GM18526 (cell line): ENCODE measurements around the gene ETNK2.

ENCODE experiments used
- POLR2A ChIP-seq: IDR thresholded peaks from 3 replicates; pipeline ENCODE4 v1.6.1; 2011; ENCODE audit not compliant: insufficient read length; ENCODE audit errors: extremely low read depth

The ETNK2 gene

GRCh38 chr1:204127597-204128242 is 24.1 kb downstream of the ETNK2 start:
- no peak for TF ChIP-seq POLR2A

GRCh38 chr1:204126956-204127355 is 24.9 kb downstream of the ETNK2 start:
- TF ChIP-seq POLR2A, result no peak

- TF ChIP-seq POLR2A, result no peak
Observed at GRCh38 chr1:204126386-204126785, 25.5 kb downstream of the ETNK2 start.

- TF ChIP-seq POLR2A, result no peak
Observed at GRCh38 chr1:204125759-204126351, 26.0 kb downstream of the ETNK2 start.

- no peak for TF ChIP-seq POLR2A
Observed at GRCh38 chr1:204124639-204125038, 27.2 kb downstream of the ETNK2 start.

DNA sequence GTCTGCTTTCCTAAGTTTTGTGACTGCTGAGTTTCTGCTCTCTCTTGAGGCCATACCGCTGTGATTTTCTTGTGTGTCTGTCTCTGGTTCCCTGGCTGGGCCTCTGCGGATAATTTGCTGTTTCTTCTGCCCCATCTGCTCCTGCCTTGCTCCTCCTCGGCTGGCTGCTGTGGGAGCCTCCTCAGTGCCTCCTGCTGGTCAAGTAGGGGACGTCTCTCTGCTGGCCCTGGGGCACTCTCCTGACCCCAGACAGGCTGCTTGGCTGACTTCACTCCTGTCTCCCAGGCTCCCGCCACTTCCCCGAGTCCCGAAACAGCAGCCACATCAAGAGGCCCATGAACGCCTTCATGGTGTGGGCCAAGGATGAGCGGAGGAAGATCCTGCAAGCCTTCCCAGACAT is 28.5 kb downstream of the ETNK2 start:
- no peak for TF ChIP-seq POLR2A

GRCh38 chr1:204121840-204122555 is 29.8 kb downstream of the ETNK2 start:
- no peak for TF ChIP-seq POLR2A

DNA sequence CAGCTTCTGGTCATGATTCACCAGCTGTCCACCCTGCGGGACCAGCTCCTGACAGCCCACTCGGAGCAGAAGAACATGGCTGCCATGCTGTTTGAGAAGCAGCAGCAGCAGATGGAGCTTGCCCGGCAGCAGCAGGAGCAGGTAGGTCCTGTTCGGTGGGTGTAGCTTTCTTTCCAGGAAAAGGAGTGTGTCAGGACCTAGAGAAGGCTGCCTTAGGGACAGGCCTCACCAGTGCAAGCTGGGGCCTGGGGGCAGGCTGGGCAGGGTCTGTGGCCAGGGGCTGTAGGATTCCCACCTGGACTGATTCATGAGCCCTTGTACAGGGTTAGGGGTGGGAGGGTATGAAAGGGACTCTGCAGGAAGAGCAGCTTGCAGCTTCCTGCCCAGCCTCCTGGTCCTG is 35.3 kb downstream of the ETNK2 start:
- TF ChIP-seq POLR2A, result no peak

DNA sequence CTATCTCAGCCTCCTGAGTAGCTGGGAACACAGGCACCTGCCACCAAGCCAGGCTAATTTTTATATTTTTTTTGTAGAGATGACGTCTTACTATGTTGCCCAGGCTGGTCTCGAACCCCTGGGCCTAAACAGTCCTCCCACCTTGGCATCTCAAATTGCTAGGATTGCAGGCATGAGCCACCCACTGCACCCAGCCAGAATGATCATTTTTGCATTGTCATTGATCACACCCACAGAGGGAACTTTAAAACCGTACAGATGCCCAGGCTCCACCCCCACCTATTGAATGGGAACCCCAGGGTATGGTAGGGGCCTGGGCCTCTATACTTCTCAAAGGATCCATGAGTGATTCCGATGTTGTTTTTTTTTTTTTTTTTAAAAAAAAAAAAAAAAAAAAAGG is 36.7 kb downstream of the ETNK2 start:
- TF ChIP-seq POLR2A, result no peak

- no peak for TF ChIP-seq POLR2A
Observed at GRCh38 chr1:204114606-204115005, 37.2 kb downstream of the ETNK2 start.

DNA sequence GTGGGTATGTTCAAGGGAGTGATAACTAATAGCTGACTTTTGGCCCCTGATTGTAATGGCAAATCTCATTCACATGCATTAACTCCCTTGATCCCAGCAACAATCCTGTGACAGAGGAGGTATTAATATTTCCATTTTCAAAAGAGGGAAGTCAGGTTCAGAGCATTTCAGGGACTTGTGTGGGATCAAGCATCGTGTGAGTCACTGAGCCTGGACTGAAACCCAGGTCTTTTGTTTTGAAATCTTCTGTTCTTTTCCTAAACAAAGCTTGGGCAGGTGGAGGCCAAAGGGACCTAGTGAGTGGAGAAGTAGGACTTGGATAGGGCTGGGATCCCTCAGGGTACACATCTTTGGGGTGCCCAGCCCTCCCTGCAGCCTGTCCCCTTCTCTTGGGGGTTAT is 37.9 kb downstream of the ETNK2 start:
- TF ChIP-seq POLR2A, result no peak

DNA sequence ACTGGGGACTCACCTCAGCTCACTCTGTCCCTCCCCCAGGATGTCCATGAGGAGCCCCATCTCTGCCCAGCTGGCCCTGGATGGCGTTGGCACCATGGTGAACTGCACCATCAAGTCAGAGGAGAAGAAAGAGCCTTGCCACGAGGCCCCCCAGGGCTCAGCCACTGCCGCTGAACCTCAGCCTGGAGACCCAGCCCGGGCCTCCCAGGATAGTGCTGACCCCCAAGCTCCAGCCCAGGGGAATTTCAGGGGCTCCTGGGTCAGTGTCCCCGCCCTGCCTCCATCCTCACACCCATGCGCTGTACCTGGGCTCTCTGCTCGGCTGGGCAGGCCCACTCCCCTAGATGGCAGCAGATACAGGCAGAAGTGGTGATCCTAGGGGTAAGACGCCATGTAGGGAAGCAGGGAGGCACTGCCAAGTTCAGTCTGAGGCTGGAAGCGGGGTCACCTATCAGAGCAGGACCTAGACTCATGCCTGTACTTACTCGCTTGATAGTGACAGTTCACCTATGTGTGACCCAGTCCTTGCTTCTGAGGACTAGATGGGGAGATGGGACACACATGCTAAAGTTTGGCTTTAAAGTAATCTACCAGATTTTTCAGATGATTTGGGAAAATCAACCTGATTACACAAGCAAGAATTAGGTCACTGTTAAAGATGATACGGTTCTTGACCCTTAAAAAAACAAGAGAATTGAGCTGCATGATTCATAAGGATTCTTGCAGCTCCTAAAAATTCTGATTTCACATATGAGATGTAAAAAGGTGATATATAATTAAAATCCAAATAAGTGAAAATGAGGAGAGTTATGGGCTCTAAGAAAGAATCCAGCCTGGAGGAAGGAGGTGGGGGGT is 38.7 kb downstream of the ETNK2 start:
- no peak for TF ChIP-seq POLR2A

- no peak for TF ChIP-seq POLR2A
Observed at GRCh38 chr1:204110894-204111633, 40.8 kb downstream of the ETNK2 start.

- no peak for TF ChIP-seq POLR2A
Observed at GRCh38 chr1:204108312-204109141, 43.3 kb downstream of the ETNK2 start.

DNA sequence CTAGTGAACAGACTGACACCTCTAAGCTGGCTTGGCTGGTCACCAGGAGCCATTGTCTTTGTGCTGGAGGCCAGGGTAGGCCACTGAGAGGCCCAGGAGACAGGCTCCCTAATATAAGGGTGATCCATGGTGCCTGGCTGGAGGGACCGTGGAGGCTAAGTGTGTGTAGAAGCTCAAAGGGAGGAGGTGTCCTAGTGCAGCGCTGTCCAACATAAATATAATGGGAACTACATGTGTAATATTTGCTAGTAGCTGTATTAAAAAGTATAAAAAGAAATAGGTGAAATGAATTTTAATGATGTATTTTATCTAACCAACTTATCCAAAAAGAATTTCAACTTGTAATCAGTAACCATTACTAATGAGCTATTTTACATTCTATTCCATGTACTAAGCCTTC is 44.0 kb downstream of the ETNK2 start:
- TF ChIP-seq POLR2A, result no peak

DNA sequence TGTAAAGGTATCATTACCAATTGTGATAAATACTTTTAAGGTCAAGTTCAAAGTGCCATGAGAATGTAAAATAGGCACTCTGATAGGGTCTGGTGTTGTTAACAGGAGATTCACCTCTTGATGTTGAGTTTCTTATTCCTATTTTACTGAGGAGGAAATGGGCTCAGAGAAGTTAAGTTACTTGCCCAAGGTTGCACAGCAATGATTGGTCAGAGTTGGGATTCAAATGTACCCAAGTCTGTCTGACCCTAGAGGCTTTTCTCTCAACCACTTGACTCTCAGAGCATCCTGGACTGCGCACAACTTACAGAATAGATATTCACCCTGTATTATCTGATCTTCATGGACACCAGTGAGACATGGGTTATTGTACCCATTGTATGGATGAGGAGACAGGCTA is 45.0 kb downstream of the ETNK2 start:
- no peak for TF ChIP-seq POLR2A
